AG09309 (cell line): ENCODE data around the gene TCEANC2.

ENCODE experiments used
- DNase-seq: peaks from one replicate; pipeline ENCODE4 v3.0.0-alpha.2; 2010; ENCODE audit warnings: low read depth
- H3K4me3 ChIP-seq: 2 replicates; pipeline ENCODE4 v1.5.1; 2011; ENCODE audit warnings: mild to moderate bottlenecking, low read depth, low read length, moderate library complexity; ENCODE audit not compliant: control insufficient read depth
- TF ChIP-seq, protein P1 (sequence below): IDR thresholded peaks from 2 replicates; pipeline ENCODE4 v1.5.1; 2011; ENCODE audit warnings: mild to moderate bottlenecking, low read depth, low read length, inconsistent platforms; ENCODE audit not compliant: insufficient read depth, control insufficient read depth; ENCODE audit errors: missing control alignments

Gene TCEANC2

DNA sequence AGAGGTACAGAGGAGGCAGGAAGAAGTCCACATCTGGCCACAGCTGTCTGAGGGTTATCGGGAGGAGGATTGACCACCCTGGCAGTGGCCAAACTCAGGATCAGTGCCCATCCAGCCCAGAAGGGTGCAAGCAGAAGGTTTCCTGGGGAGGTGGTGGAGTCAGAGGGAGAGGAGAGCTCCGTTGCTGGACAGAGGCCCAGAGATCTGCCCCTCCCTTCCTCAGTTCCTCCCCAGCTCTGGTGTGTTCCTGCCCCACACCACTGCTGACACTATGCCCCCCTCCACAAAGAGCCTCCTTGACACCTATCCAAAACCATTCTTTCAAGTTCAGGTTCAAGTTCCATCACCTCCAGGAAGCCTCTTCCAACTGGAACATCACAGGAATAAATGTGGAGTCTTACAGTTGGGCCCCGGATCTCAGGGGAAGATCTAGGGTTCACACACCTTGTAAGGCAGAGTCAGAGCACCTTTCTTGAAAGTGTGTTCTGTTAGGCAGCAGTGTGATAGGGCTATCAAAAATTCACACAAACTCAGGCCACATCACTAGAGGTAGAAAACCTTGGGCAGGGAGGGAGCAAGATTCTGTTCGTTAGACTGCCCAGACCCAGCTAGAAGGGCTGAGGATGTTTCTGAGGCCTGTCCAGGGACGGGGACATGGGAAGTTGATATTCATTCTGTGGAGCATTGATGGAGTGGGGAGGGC, 42.8 kb upstream of the TCEANC2 start:
- no peak for DNase-seq
- no peak overlapping the region for H3K4me3 ChIP-seq
- TF ChIP-seq, protein P1, sequence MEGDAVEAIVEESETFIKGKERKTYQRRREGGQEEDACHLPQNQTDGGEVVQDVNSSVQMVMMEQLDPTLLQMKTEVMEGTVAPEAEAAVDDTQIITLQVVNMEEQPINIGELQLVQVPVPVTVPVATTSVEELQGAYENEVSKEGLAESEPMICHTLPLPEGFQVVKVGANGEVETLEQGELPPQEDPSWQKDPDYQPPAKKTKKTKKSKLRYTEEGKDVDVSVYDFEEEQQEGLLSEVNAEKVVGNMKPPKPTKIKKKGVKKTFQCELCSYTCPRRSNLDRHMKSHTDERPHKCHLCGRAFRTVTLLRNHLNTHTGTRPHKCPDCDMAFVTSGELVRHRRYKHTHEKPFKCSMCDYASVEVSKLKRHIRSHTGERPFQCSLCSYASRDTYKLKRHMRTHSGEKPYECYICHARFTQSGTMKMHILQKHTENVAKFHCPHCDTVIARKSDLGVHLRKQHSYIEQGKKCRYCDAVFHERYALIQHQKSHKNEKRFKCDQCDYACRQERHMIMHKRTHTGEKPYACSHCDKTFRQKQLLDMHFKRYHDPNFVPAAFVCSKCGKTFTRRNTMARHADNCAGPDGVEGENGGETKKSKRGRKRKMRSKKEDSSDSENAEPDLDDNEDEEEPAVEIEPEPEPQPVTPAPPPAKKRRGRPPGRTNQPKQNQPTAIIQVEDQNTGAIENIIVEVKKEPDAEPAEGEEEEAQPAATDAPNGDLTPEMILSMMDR = no peak

DNA sequence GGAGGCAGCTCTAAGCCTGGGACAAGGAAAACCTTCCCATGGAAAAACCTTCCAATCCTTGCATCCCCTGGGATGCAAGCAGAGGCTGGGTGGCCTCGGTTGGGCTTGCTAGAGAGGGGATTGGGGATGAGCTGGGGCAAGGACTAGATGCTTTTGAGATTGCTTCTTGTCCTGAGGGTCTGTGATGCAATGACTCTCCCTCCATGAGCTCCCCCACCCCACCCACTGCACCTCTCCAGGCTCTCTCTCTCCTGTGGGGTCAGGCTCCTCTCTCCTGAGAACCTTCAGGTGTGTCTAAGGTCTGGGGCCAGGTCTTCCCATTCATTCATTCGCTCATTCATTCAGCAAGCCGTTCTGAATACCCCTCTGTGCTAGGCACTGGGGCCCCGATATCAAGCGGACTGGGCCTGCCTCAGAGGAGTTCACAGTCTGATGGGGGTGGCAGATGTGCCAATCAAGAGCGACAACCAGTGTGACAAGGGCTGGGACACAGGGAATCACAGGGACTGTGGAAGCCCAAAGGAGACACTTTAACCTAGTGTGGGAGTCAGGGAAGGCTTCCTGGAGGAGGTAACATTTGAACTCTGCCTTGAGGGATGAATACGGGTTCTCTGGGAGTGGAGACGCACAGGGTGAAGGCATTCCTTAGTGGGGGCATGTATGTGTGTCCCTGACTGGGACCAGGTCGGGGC, 41.9 kb upstream of the TCEANC2 start:
- DNase-seq = no peak
- TF ChIP-seq, protein P1 = no peak
- no peak overlapping the region for H3K4me3 ChIP-seq

- H3K4me3 ChIP-seq = no peak overlapping the region
- TF ChIP-seq, protein P1 = no peak
- DNase-seq = no peak
Observed at GRCh38 chr1:54012008-54012325, 41.4 kb upstream of the TCEANC2 start.

DNA sequence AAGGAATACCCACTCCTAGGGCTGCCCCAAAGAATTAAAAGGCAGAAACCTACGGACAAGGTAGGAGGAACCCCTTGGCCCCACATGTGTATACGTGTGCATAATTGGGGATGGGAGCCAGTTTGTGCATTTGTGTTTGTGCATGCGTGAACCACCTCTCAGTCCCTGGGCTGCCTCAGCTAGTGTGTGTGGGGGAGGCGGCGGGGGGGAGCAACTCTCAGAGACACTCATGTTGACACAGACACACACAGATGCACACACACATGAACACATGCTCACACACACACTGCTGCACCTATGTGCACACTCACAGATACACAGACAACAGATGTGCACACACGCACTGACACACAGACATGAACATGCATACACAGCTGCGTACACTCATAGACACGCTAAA, 40.5 kb upstream of the TCEANC2 start:
- DNase-seq = no peak
- H3K4me3 ChIP-seq = no peak overlapping the region
- TF ChIP-seq, protein P1 = no peak

DNA sequence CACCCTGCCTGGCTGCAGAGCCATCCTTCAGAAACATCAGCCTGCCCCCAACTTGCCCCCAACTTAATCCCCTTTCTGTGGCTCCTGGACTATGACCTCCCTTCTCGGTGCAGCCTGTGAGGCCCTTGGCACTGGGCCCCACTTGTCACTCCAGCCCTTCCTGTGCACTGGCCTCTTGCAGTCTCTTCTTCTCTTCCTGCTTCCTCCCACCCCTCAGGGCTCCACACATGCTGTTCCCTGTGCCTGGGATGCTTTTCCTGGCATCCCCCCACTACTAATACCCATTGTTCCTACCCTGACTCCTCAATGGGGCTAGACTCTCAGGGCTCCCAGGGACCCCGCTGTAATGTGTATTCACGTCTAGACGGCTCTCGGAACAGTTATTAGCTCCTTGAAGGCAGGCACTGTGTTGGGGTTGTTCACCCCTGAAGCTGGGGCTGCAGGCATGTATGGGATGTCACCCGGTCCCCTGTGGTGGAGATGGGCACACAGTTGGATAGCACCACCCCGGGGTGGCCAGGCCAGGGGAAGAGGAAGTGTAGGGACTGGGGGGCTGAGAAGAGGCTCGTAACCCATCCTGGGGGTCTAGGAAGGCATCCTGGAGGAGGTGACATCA, 39.9 kb upstream of the TCEANC2 start:
- no peak for DNase-seq
- TF ChIP-seq, protein P1 = no peak

GRCh38 chr1:54014009-54014629, 39.3 kb upstream of the TCEANC2 start:
- H3K4me3 ChIP-seq = no peak overlapping the region
- no peak for DNase-seq
- TF ChIP-seq, protein P1 = no peak

More for the DNA sequence above, 39.9 kb upstream of the TCEANC2 start:
- no peak overlapping the region for H3K4me3 ChIP-seq
